Inflammatory macrophage treated with lipopolysaccharide for 1 hour (primary cell): ENCODE measurements around the gene ENO1.
"Not testable (repeated sequence)": the region's sequence is repeated elsewhere in the genome, so short reads cannot be mapped to it uniquely, and the experiment has no call there.

ENCODE experiments used
- DNase-seq, 2 donors: peaks; one replicate each; pipeline ENCODE4 v3.0.0-alpha.2; 2020 to 2022

Gene ENO1

DNA sequence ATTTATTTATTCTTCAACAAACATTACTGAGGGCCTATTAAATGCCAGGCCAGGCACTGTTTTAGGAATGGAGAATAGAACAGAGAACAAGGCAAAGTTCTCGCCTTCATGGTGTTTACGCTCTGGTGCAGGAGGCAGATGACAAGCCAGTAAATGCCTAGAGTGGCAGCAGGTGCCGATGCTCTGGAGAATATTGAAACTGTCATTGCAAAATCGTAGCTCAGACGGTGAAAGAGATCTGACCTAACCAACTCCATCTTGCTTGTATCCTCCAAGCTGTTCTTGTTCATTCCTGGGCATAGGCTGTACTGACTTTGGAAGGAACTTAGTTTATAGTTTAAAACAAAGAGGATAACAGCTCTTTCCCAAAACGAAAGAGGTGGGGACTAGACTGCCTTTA is 13.5 kb upstream of the ENO1 start:
- no peak for DNase-seq

DNA sequence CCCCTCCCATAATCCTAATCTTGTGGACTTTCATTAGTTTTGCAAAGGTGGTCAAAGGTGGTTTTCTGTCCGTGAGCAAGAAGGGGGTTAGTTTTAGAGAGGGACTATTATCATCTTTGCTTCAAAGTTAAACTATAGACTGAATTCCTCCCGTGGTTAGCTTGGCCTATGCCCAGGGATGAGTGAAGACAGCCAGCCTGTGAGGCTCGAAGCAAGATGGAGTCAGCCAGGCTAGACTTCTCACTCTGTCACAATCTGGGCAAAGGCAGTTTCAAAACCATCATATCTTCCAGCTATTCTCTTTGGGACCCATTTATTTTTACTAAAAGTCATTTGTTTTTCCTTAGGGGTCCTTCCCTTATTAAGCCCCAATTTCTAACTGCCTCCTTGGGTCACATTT is 12.9 kb upstream of the ENO1 start:
- no peak for DNase-seq

- peak; percentile 62 to 66 for DNase-seq
Observed at GRCh38 chr1:8889925-8890785, 11.7 kb upstream of the ENO1 start.

DNA sequence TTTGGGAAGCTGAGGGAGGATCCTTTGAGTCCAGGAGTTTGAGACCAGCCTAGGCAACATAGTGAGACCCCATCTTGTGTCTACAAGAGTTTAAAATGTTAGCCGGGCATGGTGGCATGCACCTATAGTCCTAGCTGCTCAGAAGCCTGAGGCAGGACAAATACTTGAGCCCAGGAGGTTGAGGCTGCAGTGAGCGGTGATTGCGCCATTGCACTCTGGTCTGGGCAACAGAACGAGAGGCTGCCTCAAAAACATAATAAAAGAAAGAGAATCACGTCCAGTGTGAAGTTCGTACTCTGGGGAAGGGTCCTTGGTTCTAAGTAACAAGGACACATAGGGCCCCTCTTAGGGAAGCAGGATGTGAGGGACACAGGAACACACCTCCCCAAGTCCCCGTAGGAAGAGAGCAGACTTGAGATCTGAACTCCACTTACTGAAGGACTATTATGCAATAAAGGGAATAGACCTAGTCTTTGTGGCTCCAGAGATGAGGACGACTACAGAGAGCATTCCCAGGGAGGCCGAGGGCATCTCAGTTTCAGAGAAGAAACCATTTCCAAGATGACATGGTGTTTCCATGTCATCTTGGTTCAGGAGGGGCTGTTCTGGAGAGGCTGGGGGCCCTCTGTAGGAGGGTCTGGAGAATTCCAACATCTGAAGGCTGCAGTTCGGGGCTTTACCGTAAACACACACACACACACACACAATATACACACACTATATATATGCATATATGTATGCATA is 10.8 kb upstream of the ENO1 start:
- DNase-seq, result no peak

DNA sequence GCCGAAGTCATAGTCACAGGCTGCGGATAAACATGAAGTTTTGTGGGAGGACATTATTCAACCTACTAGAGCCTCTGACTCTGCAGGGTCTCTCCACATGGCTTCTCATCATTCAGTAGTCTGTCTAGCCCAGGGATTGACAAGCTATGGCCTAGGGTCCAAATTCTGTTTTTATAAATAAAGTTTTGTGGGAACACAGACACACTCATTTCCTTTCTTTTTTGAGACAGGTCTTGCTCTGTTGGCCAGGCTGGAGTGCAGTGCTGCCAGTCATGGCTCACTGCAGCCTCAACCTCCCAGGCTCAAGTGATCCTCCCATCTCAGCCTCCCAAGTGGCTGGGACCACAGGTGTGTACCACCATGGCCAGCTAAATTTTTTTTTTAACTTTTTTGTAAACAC is 8.1 kb upstream of the ENO1 start:
- no peak for DNase-seq

- DNase-seq, result not testable (repeated sequence)
Observed at GRCh38 chr1:8886031-8886524, 7.6 kb upstream of the ENO1 start.

GRCh38 chr1:8884105-8884504 is 5.6 kb upstream of the ENO1 start:
- not testable (repeated sequence) for DNase-seq

DNA sequence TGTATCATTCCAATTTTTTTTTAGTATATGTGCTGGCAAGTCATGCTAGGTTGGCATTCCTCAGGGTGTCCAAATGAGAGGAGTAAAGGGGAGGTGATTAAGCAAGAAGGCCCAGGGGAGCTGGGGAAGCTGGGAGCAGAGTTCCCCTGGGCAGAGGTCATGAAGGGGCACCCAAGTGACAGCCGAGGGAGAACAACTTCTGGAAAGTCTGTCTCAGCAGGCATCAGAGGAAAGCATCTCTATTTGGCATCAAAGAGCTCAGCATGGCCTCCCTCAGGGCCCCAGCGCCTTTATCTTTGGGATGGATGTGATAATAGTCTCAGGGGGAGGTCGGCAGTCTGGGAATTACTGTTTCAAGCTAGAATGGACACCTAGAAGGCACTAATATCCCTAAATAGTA is 5.0 kb upstream of the ENO1 start:
- no peak for DNase-seq

DNA sequence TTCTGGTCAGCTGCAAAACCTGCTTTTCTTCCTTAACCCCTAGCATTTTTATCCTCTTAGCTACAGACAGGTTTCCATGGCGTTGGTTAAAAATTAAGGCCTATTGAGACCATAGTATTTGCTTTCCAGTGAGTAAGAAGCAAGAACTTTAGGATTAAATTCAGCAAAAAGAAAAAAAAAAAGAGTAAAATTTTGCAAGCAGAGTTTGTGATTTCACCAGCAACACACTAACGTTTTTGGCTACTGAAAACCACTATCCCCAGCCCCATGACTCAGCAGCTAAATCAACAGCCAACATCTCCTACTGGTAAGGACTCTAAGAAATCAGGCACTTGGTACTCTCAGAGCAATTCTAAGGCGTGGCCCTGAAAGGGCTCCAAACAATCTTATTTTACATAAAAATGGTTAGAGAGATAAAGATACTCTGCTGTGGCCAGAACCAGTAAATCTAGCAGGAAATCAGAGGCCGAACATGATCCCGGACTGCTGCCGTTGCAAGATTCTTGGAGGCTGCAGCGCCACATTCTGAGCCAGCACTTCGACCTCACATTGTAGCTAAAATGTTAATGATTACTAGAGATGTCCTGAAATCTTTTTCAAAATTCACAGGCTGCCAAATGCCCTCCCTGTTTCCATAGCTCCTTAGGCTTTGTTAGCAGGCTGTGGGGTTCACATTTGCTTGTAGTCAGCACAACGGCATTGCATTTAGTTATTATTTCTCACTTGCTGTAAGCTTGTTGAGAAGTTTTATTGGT is 1.6 kb upstream of the ENO1 start:
- peak; percentile 79 for DNase-seq

DNA sequence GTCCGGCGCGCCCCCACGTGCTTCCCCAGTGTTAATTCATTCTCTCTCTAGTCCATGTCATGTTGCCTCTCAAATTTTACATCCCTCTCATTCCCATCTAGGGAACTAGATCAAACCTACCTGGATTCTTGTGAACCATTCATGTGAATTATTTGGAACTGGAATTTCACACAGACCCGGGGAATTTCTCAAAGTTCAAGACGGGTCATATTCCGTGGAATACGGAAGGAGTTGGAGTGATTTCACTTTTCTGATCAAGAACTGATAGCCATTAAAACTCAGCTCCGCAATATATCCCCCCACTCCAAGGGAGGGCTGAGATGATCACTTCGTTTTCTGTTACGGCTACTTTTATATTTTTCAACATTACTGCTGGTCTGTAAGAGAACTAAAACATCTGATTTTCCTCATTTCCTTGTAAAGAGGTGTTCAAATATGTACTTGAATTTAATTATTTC is 1.0 kb upstream of the ENO1 start:
- peak; percentile 42 to 48 for DNase-seq

DNA sequence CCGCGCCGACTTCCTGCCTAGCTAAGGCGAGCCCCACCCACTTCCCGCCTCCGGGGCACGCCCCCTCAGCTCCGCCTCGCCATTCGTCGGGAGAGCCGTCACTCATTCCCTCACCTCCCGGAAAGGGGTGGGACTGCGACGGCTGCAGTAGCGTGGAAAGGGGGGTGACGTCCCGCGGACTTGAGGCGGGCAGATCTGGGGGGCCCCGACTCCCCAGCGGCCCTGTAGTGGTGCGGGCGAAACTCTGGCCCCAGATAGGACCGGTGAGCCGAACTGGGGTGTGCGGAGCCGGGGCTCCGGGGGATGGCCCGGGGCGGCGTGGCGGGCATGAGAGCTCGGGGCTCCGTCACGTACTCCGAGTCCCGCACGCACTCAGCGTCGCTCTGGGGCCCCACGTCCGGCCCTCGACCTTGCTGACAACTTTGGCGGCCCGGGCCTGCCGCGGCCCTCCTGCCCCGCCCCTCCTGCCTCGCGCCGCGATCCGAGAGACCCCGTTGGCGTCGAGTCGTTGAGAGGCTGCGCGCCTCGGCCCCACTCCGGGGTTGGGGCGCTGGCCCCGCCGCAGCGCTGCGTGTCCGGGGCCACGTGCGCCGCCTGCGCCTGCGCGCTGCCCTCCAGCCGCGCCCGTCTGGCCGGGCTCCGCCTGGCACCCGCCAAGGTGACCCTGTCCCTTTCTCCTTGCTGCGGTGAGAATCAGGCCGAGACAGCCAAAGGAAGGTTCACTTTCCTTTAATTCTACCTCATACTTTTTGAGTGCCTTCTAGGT is 395 bp upstream of the ENO1 start:
- peak; percentile 94 to 100 for DNase-seq

DNA sequence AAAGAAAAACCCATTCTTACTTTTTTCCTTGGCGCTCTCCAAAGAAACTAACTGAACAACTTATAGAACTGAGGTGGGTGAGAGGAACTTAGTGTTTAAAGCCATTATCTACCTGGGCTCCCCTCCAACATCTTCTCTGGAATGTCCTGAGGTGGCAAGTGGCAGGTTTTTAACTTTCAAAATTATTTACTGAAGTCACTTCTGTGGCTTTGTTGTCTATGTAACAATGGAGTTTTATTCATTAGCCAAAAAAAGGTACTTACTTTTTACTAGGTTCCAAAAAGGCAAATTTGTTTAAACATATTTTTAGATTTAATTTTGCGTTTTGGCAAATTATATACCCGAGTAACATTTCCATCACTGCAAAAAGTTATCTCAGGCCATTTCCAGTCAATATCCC is 2.4 kb downstream of the ENO1 start:
- DNase-seq, result no peak

- DNase-seq, result peak; percentile 56 to 73
Observed at GRCh38 chr1:8875216-8875861, 3.1 kb downstream of the ENO1 start.

DNA sequence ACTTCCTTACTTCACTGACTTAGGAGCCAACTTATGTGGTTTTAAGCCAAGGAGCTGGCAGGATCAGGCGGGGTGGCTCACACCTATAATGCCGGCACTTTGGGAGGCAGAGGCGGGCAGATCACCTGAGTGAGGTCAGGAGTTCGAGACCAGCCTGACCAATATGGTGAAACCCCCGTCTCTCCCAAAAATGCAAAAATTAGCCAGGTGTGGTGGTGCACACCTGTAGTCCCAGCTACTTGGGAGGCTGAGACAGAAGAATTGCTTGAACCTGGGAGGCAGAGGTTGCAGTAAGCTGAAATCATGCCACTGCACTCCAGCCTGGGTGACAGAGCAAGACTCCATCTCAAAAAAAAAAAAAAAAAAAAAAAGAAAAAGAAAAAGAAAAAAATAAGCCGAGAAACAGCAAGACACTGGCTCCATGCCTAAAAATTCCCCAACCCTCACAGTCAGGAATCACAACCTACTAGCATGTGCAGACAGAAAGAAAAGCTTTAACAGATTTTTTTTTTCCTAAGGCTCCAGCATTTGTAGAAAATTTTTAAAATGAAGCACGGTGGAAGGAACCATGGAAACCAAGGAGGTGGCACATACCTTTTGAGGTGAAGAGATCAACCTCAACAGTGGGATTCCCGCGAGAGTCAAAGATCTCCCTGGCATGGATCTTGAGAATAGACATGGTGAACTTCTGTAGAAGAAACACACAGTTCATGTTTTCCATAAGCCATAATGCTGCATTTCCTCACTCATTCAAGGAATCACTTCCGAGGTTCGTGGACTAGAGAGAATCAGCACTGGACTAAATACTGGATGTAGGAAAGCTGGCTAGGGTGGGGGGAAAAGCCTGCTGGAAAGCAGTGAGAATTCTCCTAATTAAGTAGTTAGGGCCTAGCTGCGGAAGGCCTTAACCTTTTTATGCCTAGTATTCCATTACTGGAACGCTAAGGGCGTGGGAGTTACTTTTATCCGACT is 4.0 kb downstream of the ENO1 start:
- no peak for DNase-seq

GRCh38 chr1:8873506-8874229 is 4.8 kb downstream of the ENO1 start:
- DNase-seq, result peak; percentile 95 to 97

GRCh38 chr1:8873001-8873400 is 5.5 kb downstream of the ENO1 start:
- no peak for DNase-seq

- peak; percentile 29 to 64 for DNase-seq
Observed at GRCh38 chr1:8871965-8872399, 6.5 kb downstream of the ENO1 start.

- DNase-seq, result no peak
Observed at GRCh38 chr1:8871539-8871935, 6.9 kb downstream of the ENO1 start.

GRCh38 chr1:8870616-8871538 is 7.6 kb downstream of the ENO1 start:
- DNase-seq, result peak; percentile 80
